Epidermal melanocyte (primary cell): ENCODE results near the gene SPG7.

ENCODE experiments used
- DNase-seq: peaks from one replicate; pipeline ENCODE4 v3.0.0; 2011; ENCODE audit warnings: low spot score; ENCODE audit not compliant: insufficient read length

Gene SPG7

DNA sequence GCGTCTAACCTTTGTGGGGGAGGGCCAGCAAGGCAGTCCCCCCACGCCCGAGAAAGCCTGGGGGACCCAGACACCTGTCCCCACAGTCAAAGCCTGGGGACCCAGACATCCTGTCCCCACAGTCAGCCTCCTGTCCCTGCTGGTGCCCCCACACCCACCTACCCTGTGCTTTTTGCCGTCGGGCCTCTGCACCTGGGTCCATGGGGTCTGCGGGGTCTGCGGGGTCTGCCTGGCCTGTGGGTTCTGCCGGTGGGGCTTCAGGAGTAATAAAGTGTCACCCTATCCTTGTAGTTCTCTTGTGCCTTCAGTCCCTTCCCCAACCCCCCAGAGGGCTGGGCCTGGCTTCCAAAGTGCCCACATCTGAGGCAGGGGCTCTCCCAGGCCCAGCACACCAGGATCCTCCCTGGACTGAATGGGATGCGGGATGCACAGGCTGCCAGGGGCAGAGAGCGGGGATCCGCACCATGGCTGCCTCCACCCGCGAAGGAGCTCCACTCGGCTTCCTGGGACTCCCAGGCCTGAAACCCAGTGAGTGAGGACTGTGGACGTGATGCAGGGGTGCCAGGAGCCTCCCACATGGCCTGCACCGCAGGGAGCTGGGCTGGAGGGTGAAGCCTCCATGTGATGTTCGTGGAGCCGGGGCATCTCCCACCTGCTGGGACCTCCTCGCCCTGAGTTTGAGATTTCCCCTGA is 88.9 kb downstream of the SPG7 start:
- no peak for DNase-seq

DNA sequence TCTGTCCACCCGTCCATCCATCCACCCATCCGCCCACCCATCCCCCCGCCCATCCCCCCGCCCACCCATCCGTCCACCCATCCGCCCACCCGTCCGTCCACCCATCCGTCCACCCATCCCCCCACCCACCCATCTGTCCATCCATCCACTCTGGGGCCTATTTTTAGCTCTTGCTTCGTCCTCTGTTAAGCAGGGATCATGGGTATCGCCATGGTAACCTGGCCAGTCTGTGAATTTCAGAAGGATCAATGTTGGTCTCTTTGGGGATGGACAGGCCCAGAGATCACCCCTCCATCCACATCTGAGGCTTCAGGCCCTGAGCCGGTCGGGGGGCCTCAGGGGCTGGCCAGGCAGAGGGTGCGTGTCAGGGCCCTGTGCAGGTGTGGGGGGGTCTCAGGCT is 90.0 kb downstream of the SPG7 start:
- DNase-seq = no peak

DNA sequence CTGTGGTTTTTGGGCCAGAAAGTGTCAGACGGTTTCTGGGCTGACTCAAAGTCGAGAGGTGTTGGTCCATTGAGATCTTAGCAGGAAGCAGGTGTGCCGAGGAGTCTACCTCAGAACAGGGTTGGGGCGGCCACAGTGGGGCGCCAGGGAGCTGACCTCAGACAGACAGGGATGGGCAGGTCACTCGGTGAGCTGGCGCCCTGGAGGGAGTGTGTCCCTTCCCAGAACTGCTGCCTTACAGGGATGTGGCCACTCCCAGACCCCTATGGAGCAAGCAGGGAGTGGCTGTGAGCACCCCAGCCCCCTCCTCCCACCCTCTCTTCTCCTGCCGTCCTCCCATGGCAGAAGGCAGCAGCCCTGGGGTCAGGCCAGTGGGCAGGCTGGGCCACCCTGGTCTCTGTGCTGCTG is 91.3 kb downstream of the SPG7 start:
- no peak for DNase-seq

DNA sequence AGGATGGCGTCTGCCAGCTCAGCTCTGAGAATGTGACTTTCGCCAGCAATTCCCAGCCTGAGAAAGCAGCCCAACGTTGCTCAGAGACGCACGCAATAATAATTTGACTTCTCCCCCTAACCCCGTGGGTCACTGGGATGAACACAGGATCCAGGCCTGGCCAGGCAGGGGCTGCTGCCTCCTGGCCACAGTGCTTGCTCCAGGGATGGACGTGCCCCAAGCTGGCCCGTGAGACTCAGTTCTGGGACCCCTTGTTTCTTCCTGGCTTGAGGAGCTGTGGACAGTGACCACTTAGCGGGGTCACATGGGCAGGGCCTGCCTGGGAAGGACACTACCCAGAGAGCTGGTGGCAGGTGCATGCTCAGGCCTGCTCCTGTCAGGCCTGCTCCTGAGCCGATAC is 91.7 kb downstream of the SPG7 start:
- DNase-seq = no peak

DNA sequence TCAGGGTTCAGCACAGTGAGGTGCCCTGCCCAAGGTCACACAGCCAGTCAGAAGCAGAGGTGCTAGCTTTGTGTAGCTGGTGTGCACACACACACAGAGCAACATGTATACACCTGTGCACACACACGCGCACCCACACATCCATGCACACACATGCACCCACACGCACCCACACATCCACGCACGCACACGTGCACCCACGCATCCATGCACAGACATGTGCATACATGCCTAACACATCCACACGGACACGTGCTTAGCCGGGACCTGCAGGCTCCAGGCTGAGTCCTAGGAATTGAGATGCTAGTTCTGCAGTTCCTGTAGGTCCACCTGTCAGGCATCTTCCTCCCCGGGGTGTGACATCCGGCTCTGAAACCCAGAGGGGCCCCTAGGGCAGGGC is 92.2 kb downstream of the SPG7 start:
- DNase-seq = no peak

DNA sequence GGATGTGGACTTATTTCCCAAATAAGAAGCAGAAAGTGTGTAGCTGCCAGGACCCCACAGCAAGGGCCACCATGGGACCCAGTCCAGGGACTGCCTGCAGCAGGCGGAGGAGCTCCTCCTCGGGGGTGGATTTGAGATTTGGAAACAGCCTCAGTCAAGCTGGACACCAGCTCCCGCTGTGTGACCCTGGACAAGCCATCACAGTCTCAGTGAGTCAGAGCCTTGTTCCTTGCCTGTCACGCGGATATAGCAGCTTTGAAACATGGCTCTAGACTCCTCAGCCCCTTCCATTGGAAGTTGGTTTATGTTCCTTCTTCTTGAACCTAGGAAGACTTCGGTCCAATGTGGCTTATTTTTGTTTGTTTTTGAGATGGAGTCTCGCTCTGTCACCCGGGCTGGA is 92.8 kb downstream of the SPG7 start:
- no peak for DNase-seq

DNA sequence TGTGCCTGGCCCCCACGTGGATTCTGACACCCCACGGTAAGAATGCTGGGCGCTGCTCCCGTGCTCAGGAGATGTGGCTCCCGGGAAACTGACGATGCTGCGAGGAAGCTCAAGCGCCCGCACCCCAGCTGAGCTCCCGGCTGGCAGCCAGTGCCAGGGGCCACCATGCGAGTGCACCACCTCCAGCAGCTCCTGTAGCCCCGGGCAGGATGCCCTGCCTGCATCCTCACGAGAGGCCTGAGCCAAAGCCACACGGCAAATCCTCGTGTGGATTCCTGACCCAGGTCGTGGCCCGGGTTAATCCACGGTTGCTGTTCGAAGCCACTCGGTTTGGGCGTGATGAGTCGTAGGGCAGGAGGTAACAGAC is 93.7 kb downstream of the SPG7 start:
- DNase-seq = no peak

DNA sequence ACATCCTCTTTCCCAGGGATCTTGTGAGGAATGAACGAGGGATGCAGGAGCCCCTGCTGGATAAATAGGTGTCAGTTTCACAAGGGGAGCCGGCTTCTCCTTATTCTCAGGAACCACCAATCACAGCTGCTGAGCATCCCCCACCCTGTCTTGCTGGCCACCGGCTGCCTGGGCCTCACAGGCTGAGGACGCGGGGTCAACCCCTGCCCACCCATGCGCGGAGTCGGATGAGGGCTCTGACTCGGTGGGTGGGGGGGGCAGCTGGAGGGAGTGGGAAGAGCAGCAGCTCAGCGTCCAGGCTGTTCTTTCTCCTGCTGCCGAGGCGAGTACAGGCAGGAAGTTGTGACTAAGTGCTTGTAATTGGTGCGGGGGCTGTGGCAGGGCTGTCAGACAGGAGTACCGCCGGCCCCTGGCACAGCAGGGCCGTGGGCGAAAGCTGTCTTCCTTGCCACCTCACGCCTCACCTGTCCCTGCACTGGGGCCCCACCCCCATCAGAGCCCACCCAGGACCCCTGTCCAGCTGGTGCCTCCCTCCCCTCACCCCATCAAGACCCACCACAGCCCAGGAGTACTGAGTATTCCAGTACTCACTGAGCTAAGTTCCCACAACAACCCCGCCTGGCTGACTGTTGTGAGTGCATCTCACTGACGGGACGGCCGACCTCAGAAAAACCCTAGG is 94.2 kb downstream of the SPG7 start:
- peak; percentile 48 for DNase-seq

DNA sequence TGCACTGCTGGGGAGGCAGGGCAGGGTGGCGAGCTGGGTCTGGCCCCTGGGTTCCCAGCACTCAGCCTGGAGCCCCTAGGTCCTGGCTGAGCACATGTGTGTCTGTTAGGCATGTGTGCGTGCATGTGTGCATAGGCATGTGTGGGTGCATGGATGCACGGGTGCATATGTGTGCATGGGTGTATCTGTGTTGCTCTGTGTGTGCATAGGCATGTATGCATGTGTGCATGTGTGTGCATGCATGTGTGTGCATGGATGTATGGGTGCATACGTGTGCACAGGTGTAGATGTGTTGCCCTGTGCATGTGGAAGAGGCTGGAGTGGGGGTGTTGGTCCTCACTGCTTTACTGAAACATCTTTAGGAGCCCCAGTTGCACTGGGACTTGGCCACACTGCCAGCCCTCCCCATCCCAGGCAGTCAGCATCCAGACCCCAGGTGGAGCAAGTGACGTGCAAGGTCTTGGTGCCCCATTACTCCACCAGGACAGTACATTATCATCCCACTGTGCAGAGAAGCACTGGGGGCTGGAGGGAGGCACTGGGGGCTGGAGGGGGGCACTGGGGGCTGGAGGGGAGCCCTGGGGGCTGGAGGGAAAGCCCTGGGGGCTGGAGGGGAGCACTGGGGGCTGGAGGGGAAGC is 94.9 kb downstream of the SPG7 start:
- no peak for DNase-seq

DNA sequence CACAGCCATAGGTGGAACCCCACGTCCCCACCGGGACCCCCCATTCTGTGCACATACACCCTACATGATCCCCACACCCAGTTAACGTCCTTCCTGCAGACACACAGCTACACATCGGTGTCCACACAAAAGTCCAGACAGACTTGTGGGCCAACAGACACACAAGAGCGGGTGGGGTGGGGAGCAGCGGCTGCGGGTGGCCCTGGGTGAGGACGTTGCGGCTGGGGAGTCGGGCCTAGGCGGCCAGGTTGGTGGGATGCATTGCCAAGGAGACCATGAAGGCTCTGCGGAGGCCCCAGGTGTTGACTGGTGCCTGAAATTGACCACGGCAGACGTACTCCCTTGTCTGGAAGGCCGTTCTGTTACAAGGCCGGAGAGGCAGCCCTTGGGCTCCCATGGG is 96.6 kb downstream of the SPG7 start:
- no peak for DNase-seq

DNA sequence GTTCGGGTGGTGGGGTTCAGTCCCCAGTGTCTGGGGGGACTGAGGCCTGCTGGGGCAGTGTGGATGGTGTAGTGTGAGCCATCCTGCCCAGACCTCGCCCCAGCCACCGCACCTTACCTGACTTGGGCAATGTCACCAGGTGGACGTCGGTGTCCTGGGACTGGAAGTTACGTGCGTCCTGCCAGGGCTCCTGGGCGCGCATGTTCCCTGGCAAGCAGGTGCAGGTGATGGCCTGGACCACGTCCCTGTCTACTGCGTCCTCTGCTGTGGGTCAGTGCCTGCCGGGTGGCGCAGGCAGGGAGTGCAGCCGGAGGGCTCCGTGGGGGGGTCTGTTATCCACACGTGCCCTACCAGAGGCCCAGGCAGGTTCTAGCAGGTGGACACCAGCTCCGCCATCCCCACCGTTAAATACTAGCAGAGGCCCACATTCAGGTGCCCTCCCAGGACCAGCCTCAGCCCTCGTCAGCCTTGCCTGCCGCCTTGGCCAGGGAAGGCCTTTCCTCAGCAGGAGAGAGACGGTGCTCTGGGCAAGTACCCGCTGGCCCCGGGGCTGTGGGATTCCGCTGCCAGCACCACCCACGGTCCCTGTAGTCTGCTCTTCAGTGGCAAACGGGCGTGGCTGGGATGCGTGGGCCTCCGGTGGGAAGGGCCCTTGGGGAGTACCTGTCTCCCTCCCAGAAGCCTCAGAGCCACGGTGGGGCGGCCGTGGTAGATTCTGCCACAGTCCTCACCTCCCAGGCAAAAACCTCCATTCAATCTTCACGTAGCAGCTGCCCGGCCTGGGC is 97.2 kb downstream of the SPG7 start:
- DNase-seq = no peak

DNA sequence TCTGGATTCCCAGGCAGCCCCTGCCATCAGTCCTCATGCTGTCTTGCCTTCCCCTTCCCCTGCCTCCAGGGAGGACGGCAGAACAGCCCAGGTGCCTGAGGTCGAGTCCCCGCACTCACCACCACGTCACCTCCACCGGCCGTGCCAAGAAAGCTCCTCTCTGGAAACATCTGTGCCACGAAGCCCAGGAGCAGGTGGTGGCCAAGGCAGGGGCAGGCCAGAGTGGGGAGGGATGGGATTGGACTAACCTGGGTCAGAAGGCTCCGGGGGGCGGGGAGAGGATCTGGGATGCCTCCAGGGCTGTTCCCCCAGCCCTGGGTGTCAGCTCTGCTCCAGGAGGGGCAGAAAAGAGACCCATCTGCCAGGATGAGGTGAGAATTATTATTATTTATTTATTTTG is 97.8 kb downstream of the SPG7 start:
- no peak for DNase-seq
